Right ventricle myocardium superior (tissue), 1 donor: ENCODE measurements around the gene ZNF831. TPM values are rescaled to one million over a fixed set of nuclear protein-coding genes. Genes with fewer than 3 reads are reported as not detected.

ENCODE experiments used
- ATAC-seq: fragments of 200-7000 bp; cut with Tn5 transposase; one replicate; pipeline ENCODE4 v1.9.1; 2020; ENCODE audit warnings: mild to moderate bottlenecking; ENCODE audit not compliant: poor library complexity
- DNase-seq: peaks from one replicate; pipeline ENCODE4 v3.0.0-alpha.2; 2020
- intact Hi-C: fragments of 100-400 bp; cut with DNase I; formaldehyde crosslinking; loops from one replicate; pipeline ENCODE4 v1.11.2; 2022
- long read RNA-seq: library from polyadenylated mRNA; unstranded; transcript quantifications from one replicate; pipeline ENCODE4 v2.0.0, GENCODE V29; 2021
- total RNA-seq: library from RNA; stranded (reverse); fragmentation: NEBNext Ultra II Directional; extraction: Animal tissue kit (Norgen Biotek cat#: 25700); gene quantifications from one replicate; pipeline ENCODE4 v1.2.1, GENCODE V29; 2021
- donor health status: DM: no; HTN: yes; CAD: no; lungs with severe emphysema.

The ZNF831 gene
- 0.08 TPM for total RNA-seq
- long read RNA-seq: 0 reads

GRCh38 chr20:59163631-59164530 is at the start of gene ZNF831:
Gene ZNF831, plus strand, starts transcription at chr20:59163821. Its CDS starts 27,199 bp downstream, at chr20:59191020.
- no peak for DNase-seq
- intact Hi-C loops: loop anchor here (10.0 kb wide), 1 partner anchor 51 kb away; no protein-coding TSS in a partner anchor
- no peak for ATAC-seq

- intact Hi-C loops: no loop called here
- no peak for ATAC-seq
Observed at GRCh38 chr20:59117526-59117925, 46.1 kb upstream of the ZNF831 start.

GRCh38 chr20:59118855-59119254 is 44.8 kb upstream of the ZNF831 start:
- intact Hi-C loops: no loop called here
- ATAC-seq (no peak), DNase-seq (no peak)

More at GRCh38 chr20:59117526-59117925, 46.1 kb upstream of the ZNF831 start:
- DNase-seq: no peak

- ATAC-seq (no peak), DNase-seq (no peak)
- intact Hi-C loops: no loop called here
Observed at GRCh38 chr20:59120491-59120890, 43.1 kb upstream of the ZNF831 start.

- no peak for DNase-seq
- no peak for ATAC-seq
- intact Hi-C loops: no loop called here
Observed at GRCh38 chr20:59120919-59121318, 42.7 kb upstream of the ZNF831 start.

GRCh38 chr20:59121714-59122565 is 41.7 kb upstream of the ZNF831 start:
- no peak for ATAC-seq
- intact Hi-C loops: no loop called here
- no peak for DNase-seq

GRCh38 chr20:59122566-59122919 is 41.1 kb upstream of the ZNF831 start:
- DNase-seq (no peak), ATAC-seq (no peak)
- intact Hi-C loops: no loop called here

- DNase-seq (no peak), ATAC-seq (no peak)
- intact Hi-C loops: no loop called here
Observed at GRCh38 chr20:59123011-59123677, 40.5 kb upstream of the ZNF831 start.

- no peak for ATAC-seq
- intact Hi-C loops: no loop called here
- no peak for DNase-seq
Observed at GRCh38 chr20:59123678-59124255, 39.9 kb upstream of the ZNF831 start.

- ATAC-seq: no peak
- DNase-seq: no peak
- intact Hi-C loops: no loop called here
Observed at GRCh38 chr20:59124296-59125029, 39.2 kb upstream of the ZNF831 start.

GRCh38 chr20:59125332-59125731 is 38.3 kb upstream of the ZNF831 start:
- DNase-seq (no peak), ATAC-seq (no peak)
- intact Hi-C loops: no loop called here

- ATAC-seq: no peak
- intact Hi-C loops: no loop called here
- DNase-seq: no peak
Observed at GRCh38 chr20:59125836-59126235, 37.8 kb upstream of the ZNF831 start.

- ATAC-seq (no peak), DNase-seq (no peak)
- intact Hi-C loops: no loop called here
Observed at GRCh38 chr20:59127839-59128238, 35.8 kb upstream of the ZNF831 start.

- intact Hi-C loops: no loop called here
- no peak for ATAC-seq
- DNase-seq: no peak
Observed at GRCh38 chr20:59131551-59132285, 31.9 kb upstream of the ZNF831 start.

- intact Hi-C loops: no loop called here
- DNase-seq: no peak
- no peak for ATAC-seq
Observed at GRCh38 chr20:59134182-59134581, 29.4 kb upstream of the ZNF831 start.

GRCh38 chr20:59135093-59135492 is 28.5 kb upstream of the ZNF831 start:
- ATAC-seq (no peak), DNase-seq (no peak)
- intact Hi-C loops: no loop called here

- intact Hi-C loops: no loop called here
- DNase-seq (no peak), ATAC-seq (no peak)
Observed at GRCh38 chr20:59136027-59136426, 27.6 kb upstream of the ZNF831 start.

- peak; percentile 98 for ATAC-seq
- intact Hi-C loops: no loop called here
- DNase-seq: peak; percentile 83
Observed at GRCh38 chr20:59137532-59137931, 26.1 kb upstream of the ZNF831 start.
